Subcutaneous adipose tissue (tissue), 4 donors: Measurements from ENCODE around the gene HOXB2. TPM values are rescaled to one million over a fixed set of nuclear protein-coding genes. Genes with fewer than 3 reads are reported as not detected.

ENCODE experiments used
- total RNA-seq, 4 donors: library from RNA; depleted of rRNA; stranded (reverse); fragments of >200 nt; gene quantifications; one replicate each; pipeline ENCODE4 v1.1.0, GENCODE V29; 2016
- TF ChIP-seq, protein P1 (sequence below): fragments of 450-650 bp; IDR thresholded peaks from one replicate; pipeline ENCODE4 v1.5.1; 2016; ENCODE audit warnings: low read depth, mild to moderate bottlenecking, control low read depth, antibody characterized with exemption, moderate library complexity

Gene HOXB2
- total RNA-seq, result 10 to 100 TPM; 12.1 to 21.1 (median 13.7) TPM

DNA sequence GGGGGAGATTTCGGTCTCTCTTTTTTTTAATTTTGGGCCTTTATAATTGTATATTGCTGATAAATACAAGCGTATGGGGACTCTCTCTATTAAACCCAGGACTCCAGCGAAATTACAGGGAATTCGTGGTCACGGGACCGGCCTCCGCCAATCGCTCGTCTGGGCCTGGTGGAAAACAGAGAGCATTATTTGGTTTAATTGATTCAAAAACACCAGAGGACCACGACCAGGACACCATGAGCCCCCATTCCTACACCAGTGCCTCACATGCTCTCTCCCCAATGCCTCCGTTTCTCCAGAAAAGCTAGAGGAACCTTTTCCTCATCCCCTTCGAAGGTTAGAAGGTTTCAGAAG, at the start of gene HOXB2:
TSS of gene HOXB2 (minus strand) at position 88 of the 354 bp plus-strand sequence. CDS start 198 bp downstream, outside the sequence.
- TF ChIP-seq, protein P1, sequence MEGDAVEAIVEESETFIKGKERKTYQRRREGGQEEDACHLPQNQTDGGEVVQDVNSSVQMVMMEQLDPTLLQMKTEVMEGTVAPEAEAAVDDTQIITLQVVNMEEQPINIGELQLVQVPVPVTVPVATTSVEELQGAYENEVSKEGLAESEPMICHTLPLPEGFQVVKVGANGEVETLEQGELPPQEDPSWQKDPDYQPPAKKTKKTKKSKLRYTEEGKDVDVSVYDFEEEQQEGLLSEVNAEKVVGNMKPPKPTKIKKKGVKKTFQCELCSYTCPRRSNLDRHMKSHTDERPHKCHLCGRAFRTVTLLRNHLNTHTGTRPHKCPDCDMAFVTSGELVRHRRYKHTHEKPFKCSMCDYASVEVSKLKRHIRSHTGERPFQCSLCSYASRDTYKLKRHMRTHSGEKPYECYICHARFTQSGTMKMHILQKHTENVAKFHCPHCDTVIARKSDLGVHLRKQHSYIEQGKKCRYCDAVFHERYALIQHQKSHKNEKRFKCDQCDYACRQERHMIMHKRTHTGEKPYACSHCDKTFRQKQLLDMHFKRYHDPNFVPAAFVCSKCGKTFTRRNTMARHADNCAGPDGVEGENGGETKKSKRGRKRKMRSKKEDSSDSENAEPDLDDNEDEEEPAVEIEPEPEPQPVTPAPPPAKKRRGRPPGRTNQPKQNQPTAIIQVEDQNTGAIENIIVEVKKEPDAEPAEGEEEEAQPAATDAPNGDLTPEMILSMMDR, result no peak

DNA sequence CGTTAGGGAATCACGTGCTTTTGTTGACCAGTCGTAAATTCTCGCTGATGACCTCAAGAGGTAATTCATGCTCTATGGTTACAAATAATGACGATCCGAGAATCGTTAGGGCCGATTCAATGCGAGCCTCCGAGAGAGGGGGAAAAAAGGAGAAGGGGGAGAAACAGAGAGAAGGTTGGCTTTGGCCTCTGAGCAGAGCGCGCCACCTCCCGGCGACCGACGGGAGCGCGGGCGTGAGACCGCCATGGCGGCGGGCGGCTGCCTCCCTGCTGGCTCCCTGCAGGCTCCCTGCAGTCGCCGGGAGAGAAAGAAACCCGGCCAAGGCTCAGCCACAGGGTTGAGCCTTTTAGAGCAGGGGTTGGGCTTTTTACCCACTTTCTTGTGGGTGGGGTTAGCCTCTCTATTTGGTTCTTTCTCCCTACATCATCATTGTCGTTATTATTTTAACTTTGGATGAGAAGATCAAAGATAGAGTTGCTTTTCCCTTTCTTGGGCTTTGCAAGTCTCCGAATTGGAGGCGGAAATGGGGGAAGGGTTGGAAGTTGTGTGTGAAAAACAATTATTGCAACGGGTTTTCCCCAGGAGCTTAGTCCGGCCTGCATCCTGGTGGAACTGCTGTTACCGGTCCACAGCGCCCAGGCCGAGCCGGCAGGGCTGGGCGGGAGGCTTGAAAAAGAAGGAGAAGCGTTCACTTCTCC, 49.1 kb upstream of the HOXB2 start:
- TF ChIP-seq, protein P1, result no peak

DNA sequence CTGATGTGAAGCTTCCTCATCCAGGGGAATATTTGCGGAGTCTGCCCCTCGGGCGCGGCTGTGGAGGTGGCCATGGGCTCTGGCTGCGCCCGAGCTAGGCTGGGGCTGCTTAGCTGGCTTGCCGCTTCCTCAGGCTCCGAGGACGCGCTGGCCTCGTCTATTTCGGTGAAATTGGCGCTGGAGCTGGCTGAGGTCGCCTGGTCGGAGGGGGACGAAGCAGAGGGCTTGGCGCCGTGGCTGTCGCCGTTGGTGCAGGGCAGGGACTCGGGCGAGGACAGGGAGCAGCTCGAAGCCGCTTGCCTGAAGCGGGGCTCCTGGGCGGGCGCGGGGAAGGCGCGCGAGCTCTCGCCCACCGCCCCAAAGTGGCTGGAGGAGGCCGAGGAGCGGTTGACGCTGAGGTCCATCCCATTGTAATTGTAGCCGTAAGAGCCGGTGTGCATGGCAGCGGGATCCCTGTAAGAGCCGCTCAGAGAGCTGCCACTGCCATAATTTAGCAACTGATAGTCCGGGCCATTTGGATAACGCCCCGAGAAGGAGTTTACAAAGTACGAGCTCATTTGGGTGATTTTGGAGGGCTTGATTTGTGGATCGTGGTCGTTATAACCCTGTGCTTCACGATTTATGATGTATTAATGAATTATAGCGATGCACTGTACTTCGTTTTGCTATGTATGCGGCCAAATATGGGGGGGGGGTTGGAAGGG, 48.4 kb upstream of the HOXB2 start, which contains the start of gene HOXB5:
TSS of gene HOXB5 (minus strand) at position 654 of the 704 bp plus-strand sequence. CDS start at position 557, 97 bp downstream.
- TF ChIP-seq, protein P1, result no peak

DNA sequence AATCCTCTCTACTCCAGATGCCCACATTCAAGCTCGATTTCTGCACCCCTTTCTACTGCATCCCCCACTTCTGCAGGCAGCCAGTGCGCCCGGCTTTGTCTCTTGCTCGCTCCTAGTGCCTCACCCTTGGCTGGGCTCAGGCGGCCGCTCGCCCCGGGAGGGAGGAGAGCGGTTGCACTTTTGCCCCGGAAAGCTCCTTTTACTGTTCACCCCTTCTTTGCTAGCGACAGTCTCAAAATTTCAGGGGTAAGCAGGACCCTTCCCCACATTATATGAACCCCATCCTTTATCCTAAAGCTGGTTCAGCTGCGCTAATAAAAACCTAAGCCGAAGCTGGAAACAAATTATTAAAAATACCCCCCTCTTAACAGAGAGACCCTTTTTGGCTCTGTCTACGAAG, 47.7 kb upstream of the HOXB2 start:
- TF ChIP-seq, protein P1, result no peak

DNA sequence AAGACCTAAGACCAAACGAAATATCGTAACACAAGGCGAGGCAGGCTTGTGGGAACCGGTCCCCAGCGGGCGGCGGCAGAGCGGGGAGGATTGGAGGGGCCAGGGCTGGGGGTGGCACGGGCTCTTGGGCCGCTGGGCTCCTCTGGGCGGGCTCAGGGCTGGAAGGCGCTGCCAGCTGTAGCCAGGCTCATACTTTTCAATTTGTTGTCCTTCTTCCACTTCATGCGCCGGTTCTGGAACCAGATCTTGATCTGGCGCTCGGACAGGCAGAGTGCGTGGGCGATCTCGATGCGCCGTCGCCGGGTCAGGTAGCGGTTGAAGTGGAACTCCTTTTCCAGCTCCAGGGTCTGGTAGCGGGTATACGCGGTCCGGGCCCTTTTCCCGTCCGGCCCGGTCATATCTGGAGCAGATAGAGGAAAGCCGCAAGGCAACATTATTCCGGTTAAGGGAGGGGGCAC, 47.2 kb upstream of the HOXB2 start:
- TF ChIP-seq, protein P1, result no peak

DNA sequence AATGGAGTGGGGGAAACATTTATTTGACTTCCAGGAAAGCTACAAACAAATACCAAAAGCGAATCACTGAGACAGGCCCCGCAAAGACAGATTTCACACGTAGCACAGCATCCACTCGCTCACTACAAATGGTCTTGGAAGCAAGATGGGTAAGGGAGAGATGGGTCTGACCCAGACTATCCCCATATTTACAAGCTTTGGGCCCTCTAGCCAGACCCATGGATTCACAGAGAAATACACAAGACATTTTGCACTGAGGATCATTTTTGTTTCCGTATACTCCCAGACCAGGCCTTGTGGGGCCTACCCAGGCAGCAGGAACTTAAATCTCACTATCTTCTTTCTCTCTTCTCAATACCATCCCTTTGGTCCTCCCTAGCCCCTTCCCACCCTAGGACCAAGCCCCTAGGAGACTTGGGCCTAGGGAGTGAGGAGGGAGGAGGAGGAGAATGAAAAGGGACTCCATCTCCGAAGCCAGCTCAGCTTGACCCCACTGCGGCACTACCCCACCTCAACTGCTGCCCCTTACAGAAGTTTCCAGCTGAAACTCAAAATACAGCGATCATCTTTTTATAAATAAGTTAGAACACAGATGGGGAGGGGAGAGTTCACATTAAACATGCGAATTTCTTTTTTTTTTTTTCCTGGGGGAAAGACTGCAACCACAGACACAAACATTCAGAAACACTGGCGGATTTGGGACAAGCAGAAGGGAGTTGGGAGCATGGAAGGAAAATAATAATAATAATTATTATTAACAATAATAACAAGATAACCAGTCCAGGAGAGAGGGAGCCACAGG, 46.5 kb upstream of the HOXB2 start:
- TF ChIP-seq, protein P1, result no peak
